NCI-H146 treated with DMSO at 0.1 percent for 48 hours (cell line): ENCODE results near the gene MAML3.

Experiments used
- DNase-seq: peaks from one replicate; lab custom pipeline; 2025; ENCODE audit not compliant: unreplicated experiment; lab: John Stamatoyannopoulos, UW

Gene MAML3

GRCh38 chr4:139880841-139881240 lies 273.1 kb downstream of the MAML3 start:
- DNase-seq = no peak

- DNase-seq = no peak
These were observed 275.9 kb downstream of the MAML3 start for GRCh38 chr4:139878050-139878449.

GRCh38 chr4:139876337-139876941 lies 277.5 kb downstream of the MAML3 start:
- no peak for DNase-seq

GRCh38 chr4:139875411-139875825 lies 278.6 kb downstream of the MAML3 start:
- peak; percentile 96 for DNase-seq

GRCh38 chr4:139873111-139873860 lies 280.7 kb downstream of the MAML3 start:
- no peak for DNase-seq

GRCh38 chr4:139872274-139872673 lies 281.7 kb downstream of the MAML3 start:
- DNase-seq = no peak

- DNase-seq = no peak
These were observed 284.2 kb downstream of the MAML3 start for GRCh38 chr4:139869810-139870209.

GRCh38 chr4:139866276-139866962 lies 287.6 kb downstream of the MAML3 start:
- peak; percentile 70 for DNase-seq

- no peak for DNase-seq
These were observed 288.4 kb downstream of the MAML3 start for GRCh38 chr4:139865537-139865936.

- DNase-seq = no peak
These were observed 290.5 kb downstream of the MAML3 start for GRCh38 chr4:139863531-139863930.

- no peak for DNase-seq
These were observed 292.5 kb downstream of the MAML3 start for GRCh38 chr4:139861471-139861870.

GRCh38 chr4:139860435-139861024 lies 293.5 kb downstream of the MAML3 start:
- no peak for DNase-seq

- DNase-seq = no peak
These were observed 294.1 kb downstream of the MAML3 start for GRCh38 chr4:139859876-139860275.

- DNase-seq = no peak
These were observed 295.4 kb downstream of the MAML3 start for GRCh38 chr4:139858436-139859205.

- DNase-seq = no peak
These were observed 296.0 kb downstream of the MAML3 start for GRCh38 chr4:139857977-139858376.

GRCh38 chr4:139857021-139857420 lies 297.0 kb downstream of the MAML3 start:
- DNase-seq = peak; percentile 46

- no peak for DNase-seq
These were observed 299.1 kb downstream of the MAML3 start for GRCh38 chr4:139854668-139855403.

GRCh38 chr4:139853309-139853708 lies 300.7 kb downstream of the MAML3 start:
- peak; percentile 96 for DNase-seq

- no peak for DNase-seq
These were observed 301.2 kb downstream of the MAML3 start for GRCh38 chr4:139852612-139853269.

- no peak for DNase-seq
These were observed 302.3 kb downstream of the MAML3 start for GRCh38 chr4:139851639-139852038.
